Ovary (tissue), 9 donors: ENCODE measurements around the gene KRTAP1-5. TPM values are rescaled to one million over a fixed set of nuclear protein-coding genes. Genes with fewer than 3 reads are reported as not detected.

Experiments used
- DNase-seq, 5 donors: peaks; one replicate each; pipeline ENCODE4 v3.0.0-alpha.2; 2019 to 2020
- H3K27ac ChIP-seq, 2 donors: fragments of 200-600 bp; one replicate each; pipeline versions ENCODE4 v1.5.1 to v1.8.0; 2019 to 2022
- H3K27me3 ChIP-seq: fragments of 200-600 bp; one replicate; pipeline ENCODE4 v1.8.0; 2022
- H3K36me3 ChIP-seq: fragments of 200-600 bp; sonication (generic); one replicate; pipeline ENCODE4 v1.5.1; 2019
- H3K4me1 ChIP-seq: one replicate; pipeline ENCODE4 v1.8.1; 2013; ENCODE audit warnings: mild to moderate bottlenecking, moderate library complexity; ENCODE audit not compliant: insufficient read depth
- H3K4me3 ChIP-seq: fragments of 200-600 bp; sonication (generic); one replicate; pipeline ENCODE4 v1.5.1; 2017
- H3K9me3 ChIP-seq, 2 donors: fragments of 200-600 bp in 1 of 2; sonication (generic) in 1 of 2; one replicate each; pipeline versions ENCODE4 v1.5.1 to v1.8.1; 2013 to 2019; ENCODE audit warnings: mild to moderate bottlenecking in 1 of 2, moderate library complexity in 1 of 2
- CTCF ChIP-seq, 3 donors: fragments of 450-650 bp in 2 of 3; fragments of 200-600 bp in 1 of 3; IDR thresholded peaks; one replicate each; pipeline versions ENCODE4 v1.5.1 to v1.8.0; 2016 to 2022; ENCODE audit warnings: antibody characterized with exemption in 3 of 3, mild to moderate bottlenecking in 1 of 3
- EP300 ChIP-seq: sonication (generic); formaldehyde crosslinking; IDR thresholded peaks from one replicate; pipeline ENCODE4 v1.6.1; 2017; ENCODE audit warnings: antibody characterized with exemption
- POLR2A ChIP-seq: fragments of 450-650 bp; IDR thresholded peaks from one replicate; pipeline ENCODE4 v1.6.1; 2017; ENCODE audit warnings: antibody characterized with exemption, mild to moderate bottlenecking, moderate library complexity
- WGBS, 3 donors: extraction: QIAGEN DNeasy Blood & Tissue Kit in 1 of 3; methylation state at CpG; one replicate each; pipeline versions ENCODE4 v1.1.5 to v1.1.7; 2013 to 2017; 5-methylcytosine and 5-hydroxymethylcytosine counted together
- intact Hi-C, 4 donors: fragments of 100-400 bp; cut with DNase I; formaldehyde crosslinking; loops; one replicate each; pipeline versions ENCODE4 v1.11.0 to v1.15.1; 2022 to 2023
- polyA plus RNA-seq, 2 donors: library from polyadenylated mRNA; stranded (reverse); fragments of 200-250 nt in 1 of 2; fragments of 350-450 nt in 1 of 2; fragmentation: Illumina TruSeq in 1 of 2; extraction: RNeasy Lipid Tissue Mini Kit (QIAGEN cat#74804) in 1 of 2; gene quantifications; one replicate each; pipeline ENCODE4 v1.2.3, GENCODE V29; 2013 to 2014
- total RNA-seq, 7 donors: library from RNA; depleted of rRNA in 2 of 7; stranded (reverse); fragments of >200 nt in 2 of 7; fragmentation: NEBNext Ultra II Directional in 3 of 7; extraction: Animal tissue kit (Norgen Biotek cat#: 25700) in 3 of 7; gene quantifications; one replicate each; pipeline versions ENCODE4 v1.1.0 to v1.2.4, GENCODE V29; 2016 to 2023
- donor health status: DM: no; HTN: no; CAD: no; lungs with moderate emphysema.
- donor health status: DM: no; HTN: no; CAD: no.
- donor health status: Bipolar disorder and iron deficiency.
- donor health status: DM: yes; HTN: yes; CAD: no.
- donor health status: DM: no; HTN: no; CAD: no.
- donor health status: DM: yes; HTN: yes; CAD: no.

KRTAP1-5 gene
- total and polyA plus RNA-seq, 9 donors = 0.06 TPM; not detected in 8

DNA sequence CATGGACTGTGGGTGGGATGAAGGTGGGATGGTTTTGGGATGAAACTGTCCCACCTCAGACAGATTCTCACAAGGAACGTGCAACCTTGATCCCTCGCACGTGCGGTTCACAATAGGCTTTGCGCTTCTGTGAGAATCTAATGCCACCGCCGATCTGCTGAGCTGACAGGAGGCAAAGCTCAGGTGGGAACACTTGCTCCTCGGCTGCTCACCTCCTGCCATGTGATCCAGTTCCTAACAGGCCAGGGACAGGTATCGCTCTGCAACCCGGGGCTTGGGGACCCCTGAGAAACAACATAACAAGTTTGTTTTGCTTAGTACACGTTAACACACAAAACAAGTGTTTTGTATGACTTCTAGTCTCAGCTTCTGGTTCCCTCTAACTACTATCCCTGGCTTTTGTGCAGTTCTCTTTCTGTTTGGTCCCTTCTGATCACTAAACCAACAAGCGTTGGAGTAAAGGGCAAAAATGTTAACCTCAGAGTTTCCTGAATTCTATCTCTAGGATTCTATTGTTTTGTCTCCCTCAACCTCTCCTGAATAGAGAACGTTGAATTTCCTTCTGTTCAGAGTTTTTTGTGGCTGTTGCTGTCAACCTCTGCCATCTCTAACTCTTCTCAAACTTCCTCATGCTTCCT is 10.3 kb downstream of the KRTAP1-5 start:
- no peaks in the 10 kb centered on the region for H3K9me3 ChIP-seq
- no peaks in the 10 kb centered on the region for H3K36me3 ChIP-seq
- no peaks in the 10 kb centered on the region for H3K27me3 ChIP-seq
- H3K27ac ChIP-seq = no peak overlapping the region
- no peak for DNase-seq
- no peak overlapping the region for H3K4me3 ChIP-seq
- WGBS, 3 donors = 82 to 86% (median 84%) methylated on average over 13 of the region's 13 CpGs
- no peaks in the 10 kb centered on the region for H3K4me1 ChIP-seq
- intact Hi-C loops = no loop called here
- TF ChIP-seq POLR2A = no peak
- TF ChIP-seq CTCF (IDR thresholded peaks at IDR 0.05) = no peak
- no peak for TF ChIP-seq EP300

DNA sequence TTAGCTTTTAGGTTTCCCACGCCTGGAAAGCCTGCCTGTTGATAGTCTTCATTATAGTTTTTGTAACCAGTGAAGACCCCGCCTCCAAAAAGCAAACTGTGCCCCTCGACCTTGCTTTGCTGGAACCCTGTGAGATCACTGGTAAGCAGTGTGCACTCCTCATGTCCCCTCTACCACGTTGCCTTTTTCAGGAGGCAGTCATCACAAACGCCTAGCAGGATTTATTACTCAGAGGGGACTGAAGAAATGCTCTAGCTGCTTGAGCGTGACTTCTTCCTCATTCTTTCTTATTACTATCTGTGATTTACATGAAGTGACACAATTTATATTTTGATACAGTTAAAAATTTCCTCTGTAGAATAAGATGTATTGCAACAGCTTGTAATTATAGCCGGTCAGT is 11.6 kb downstream of the KRTAP1-5 start:
- H3K36me3 ChIP-seq = no peaks in the 10 kb centered on the region
- H3K27me3 ChIP-seq = no peaks in the 10 kb centered on the region
- no peak for DNase-seq
- H3K4me3 ChIP-seq = no peak overlapping the region
- intact Hi-C loops = no loop called here
- no peaks in the 10 kb centered on the region for H3K4me1 ChIP-seq
- no peaks in the 10 kb centered on the region for H3K9me3 ChIP-seq
- WGBS, 3 donors = 62 to 70% (median 70%) methylated on average over 7 of the region's 7 CpGs
- no peak for TF ChIP-seq CTCF (IDR thresholded peaks at IDR 0.05)
- no peak for TF ChIP-seq POLR2A
- no peak for TF ChIP-seq EP300
- no peak overlapping the region for H3K27ac ChIP-seq

GRCh38 chr17:41013606-41014005 is 13.4 kb downstream of the KRTAP1-5 start:
- DNase-seq = no peak

DNA sequence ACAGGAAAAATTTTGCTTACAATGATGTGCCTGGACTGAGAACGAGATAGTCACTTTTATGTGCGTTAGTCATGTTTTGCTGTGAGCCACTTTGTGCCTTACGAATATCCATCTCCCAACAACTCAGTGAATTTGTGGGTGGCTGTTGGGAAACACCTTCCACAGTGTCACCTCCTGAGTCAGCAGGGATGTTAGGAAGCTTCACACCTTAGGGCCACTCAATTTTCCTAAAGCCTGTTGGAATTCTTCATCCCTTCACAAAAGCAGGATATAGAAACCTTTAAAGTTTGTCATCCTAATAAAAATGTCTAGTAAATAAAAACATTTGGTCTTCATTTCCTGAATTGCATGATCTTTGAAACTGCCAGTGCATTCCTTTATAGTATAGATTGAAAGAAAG is 13.8 kb downstream of the KRTAP1-5 start:
- no peaks in the 10 kb centered on the region for H3K4me1 ChIP-seq
- H3K4me3 ChIP-seq = no peak overlapping the region
- no peak for DNase-seq
- H3K9me3 ChIP-seq = no peaks in the 10 kb centered on the region
- intact Hi-C loops = no loop called here
- WGBS, 3 donors = 74 to 85% (median 83%) methylated on average over 3 of the region's 3 CpGs
- H3K36me3 ChIP-seq = no peaks in the 10 kb centered on the region
- TF ChIP-seq CTCF (IDR thresholded peaks at IDR 0.05) (no peak), EP300 (no peak), POLR2A (no peak)
- H3K27me3 ChIP-seq = no peaks in the 10 kb centered on the region
- H3K27ac ChIP-seq = no peak overlapping the region

More at GRCh38 chr17:41013606-41014005, 13.4 kb downstream of the KRTAP1-5 start:
- Histone ChIP-seq H3K4me1 (no peaks in the 10 kb centered on the region), H3K27ac (no peak overlapping the region), H3K4me3 (no peak overlapping the region), H3K27me3 (no peaks in the 10 kb centered on the region), H3K9me3 (no peaks in the 10 kb centered on the region), H3K36me3 (no peaks in the 10 kb centered on the region)
- no peak for TF ChIP-seq EP300
- no peak for TF ChIP-seq CTCF (IDR thresholded peaks at IDR 0.05)
- no peak for TF ChIP-seq POLR2A
- WGBS, 3 donors = 22 to 41% (median 31%) methylated on average over 1 of the region's 1 CpG
- intact Hi-C loops = no loop called here
